HepG2 (cell line): ENCODE data around the gene NUP93. TPM values are rescaled to one million over a fixed set of nuclear protein-coding genes. Genes with fewer than 3 reads are reported as not detected.

Experiments used
- ATAC-seq: fragments of 200-7000 bp; cut with Tn5 transposase; 3 replicates; pipeline ENCODE4 v1.9.1; 2020; ENCODE audit warnings: mild to moderate bottlenecking, moderate library complexity
- BruUV-seq: library from RNA; stranded (reverse); fragments of 400-500 nt; replicated peaks from 2 replicates; lab custom pipeline; 2021; lab: Mats Ljungman, UMichigan
- CTCF ChIA-PET: fragments of 300-600 bp; formaldehyde crosslinking; extraction: SDS; loops from one replicate; lab custom pipeline; 2021; ENCODE audit warnings: low total read pairs, inconsistent platforms, low intra/inter-chr PET ratio; lab: Yijun Ruan, JAX
- POLR2A ChIA-PET: fragments of 350-600 bp; sonication (Branson Sonifier 250); formaldehyde crosslinking; loops from one replicate; lab custom pipeline; 2020; ENCODE audit warnings: antibody characterized with exemption, inconsistent platforms; lab: Yijun Ruan, JAX
- DNase-seq: peaks from one replicate; pipeline ENCODE4 v3.0.0-alpha.2; 2015; ENCODE audit warnings: low spot score
- FAIRE-seq: peaks from 3 replicates; lab custom pipeline; 2011; peaks lifted over from hg19 to GRCh38; lab: Jason Lieb, UNC
- H2AFZ ChIP-seq: one replicate; pipeline ENCODE4 v1.6.1; 2011; ENCODE audit warnings: low read length, inconsistent platforms
- H3K27ac ChIP-seq: fragments of 300-600 bp; 3 replicates; pipeline ENCODE4 v1.8.0; 2011; ENCODE audit warnings: mixed run types, mild to moderate bottlenecking, mixed read lengths, low read length, inconsistent platforms; ENCODE audit not compliant: insufficient read depth; ENCODE audit errors: extremely low read length
- H3K27me3 ChIP-seq, 2 experiments: fragments of 200-600 bp in 1 of 2; 2 replicates in 1 of 2; 3 replicates in 1 of 2; pipeline versions ENCODE4 v1.6.0 to v1.8.0; 2011; ENCODE audit warnings: low read length in 2 of 2, mild to moderate bottlenecking in 2 of 2, moderate library complexity in 2 of 2, inconsistent platforms in 1 of 2; ENCODE audit not compliant: insufficient read depth in 2 of 2, control insufficient read depth in 1 of 2
- H3K36me3 ChIP-seq, 2 experiments: fragments of 200-600 bp in 1 of 2; replicated peaks in 1 of 2; 2 replicates in 1 of 2; 3 replicates in 1 of 2; pipeline versions ENCODE4 v1.5.1 to v1.8.0; 2011; ENCODE audit warnings: low read length in 2 of 2, inconsistent platforms in 1 of 2; ENCODE audit not compliant: insufficient read depth in 2 of 2, control insufficient read depth in 1 of 2
- H3K4me1 ChIP-seq: 2 replicates; pipeline ENCODE4 v1.5.1; 2012; ENCODE audit warnings: low read length, inconsistent platforms; ENCODE audit not compliant: insufficient read depth
- H3K4me2 ChIP-seq: 2 replicates; pipeline ENCODE4 v1.6.0; 2011; ENCODE audit warnings: low read depth, low read length, inconsistent platforms
- H3K4me3 ChIP-seq, 3 experiments: fragments of 200-600 bp in 1 of 3; sonication (generic), shearing (Covaris generic) in 1 of 3; replicated peaks in 1 of 3; 2 replicates each; pipeline ENCODE4 v1.5.1; 2011 to 2016; ENCODE audit warnings: low read length in 3 of 3, inconsistent platforms in 2 of 3, low read depth in 2 of 3, mild to moderate bottlenecking in 2 of 3, control low read depth in 1 of 3, mixed read lengths in 1 of 3; ENCODE audit not compliant: insufficient read depth in 1 of 3
- H3K79me2 ChIP-seq: one replicate; pipeline ENCODE4 v1.6.1; 2011; ENCODE audit warnings: low read length, inconsistent platforms; ENCODE audit not compliant: insufficient read depth
- H3K9ac ChIP-seq: 2 replicates; pipeline ENCODE4 v1.6.0; 2011; ENCODE audit warnings: mild to moderate bottlenecking, low read depth, low read length, inconsistent platforms; ENCODE audit not compliant: insufficient read depth
- H3K9me3 ChIP-seq: 2 replicates; pipeline ENCODE4 v1.5.1; 2012; ENCODE audit warnings: mild to moderate bottlenecking, low read length
- H4K20me1 ChIP-seq: 2 replicates; pipeline ENCODE4 v1.6.0; 2011; ENCODE audit warnings: inconsistent platforms, mild to moderate bottlenecking, low read length, moderate library complexity; ENCODE audit not compliant: insufficient read depth
- GATAD1 ChIP-seq: IDR thresholded peaks from 2 replicates; pipeline ENCODE4 v1.6.1; 2016; ENCODE audit warnings: missing genetic modification reagents, missing compliant biosample characterization
- HOXA9 ChIP-seq: sonication (generic); formaldehyde crosslinking; IDR thresholded peaks from 2 replicates; pipeline ENCODE4 v1.8.1; 2022; ENCODE audit warnings: missing genetic modification reagents, mild to moderate bottlenecking, moderate library complexity, borderline replicate concordance
- HOXD1 ChIP-seq: sonication (generic); formaldehyde crosslinking; IDR thresholded peaks from 2 replicates; pipeline ENCODE4 v1.5.0; 2020; ENCODE audit warnings: missing genetic modification reagents
- KDM2A ChIP-seq: sonication (generic); formaldehyde crosslinking; IDR thresholded peaks from 2 replicates; pipeline ENCODE4 v1.4.0; 2020; ENCODE audit warnings: low read depth, missing genetic modification reagents, borderline replicate concordance
- MATR3 ChIP-seq: sonication (generic); formaldehyde crosslinking; IDR thresholded peaks from 2 replicates; pipeline ENCODE4 v1.4.0; 2020; ENCODE audit warnings: missing genetic modification reagents
- MAZ ChIP-seq, 2 experiments: sonication (generic) in 1 of 2; formaldehyde crosslinking in 1 of 2; IDR thresholded peaks; 2 replicates each; pipeline versions ENCODE4 v1.5.0 to v1.6.1; 2012 to 2020; ENCODE audit warnings: low read depth in 2 of 2, mild to moderate bottlenecking in 2 of 2, borderline replicate concordance in 1 of 2, improper control_type of control experiment in 1 of 2, low read length in 1 of 2, missing genetic modification reagents in 1 of 2, moderate library complexity in 1 of 2
- MED1 ChIP-seq: sonication (generic); formaldehyde crosslinking; IDR thresholded peaks from 2 replicates; pipeline ENCODE4 v1.4.0; 2020; ENCODE audit warnings: missing genetic modification reagents
- MIXL1 ChIP-seq: IDR thresholded peaks from 2 replicates; pipeline ENCODE4 v1.6.1; 2016
- MXD1 ChIP-seq: sonication (generic); formaldehyde crosslinking; IDR thresholded peaks from 2 replicates; pipeline ENCODE4 v1.4.0; 2020; ENCODE audit warnings: mild to moderate bottlenecking, missing genetic modification reagents
- MYC ChIP-seq: sonication (generic); formaldehyde crosslinking; IDR thresholded peaks from 2 replicates; pipeline ENCODE4 v1.9.0; 2021; ENCODE audit warnings: missing genetic modification reagents, borderline replicate concordance
- NFKB2 ChIP-seq: sonication (generic); formaldehyde crosslinking; IDR thresholded peaks from 2 replicates; pipeline ENCODE4 v1.4.0; 2020; ENCODE audit warnings: missing genetic modification reagents, borderline replicate concordance
- NR2F6 ChIP-seq, 2 experiments: IDR thresholded peaks; 2 replicates each; pipeline ENCODE4 v1.6.1; 2016; ENCODE audit warnings: antibody characterized with exemption in 1 of 2, mild to moderate bottlenecking in 1 of 2
- PAX8 ChIP-seq: sonication (generic); formaldehyde crosslinking; IDR thresholded peaks from 2 replicates; pipeline ENCODE4 v1.8.0; 2022; ENCODE audit warnings: mild to moderate bottlenecking, missing genetic modification reagents, borderline replicate concordance
- RAD21 ChIP-seq: fragments of 450-650 bp; formaldehyde crosslinking; IDR thresholded peaks from 2 replicates; pipeline ENCODE4 v1.5.0; 2020; ENCODE audit warnings: mild to moderate bottlenecking
- RCOR2 ChIP-seq: IDR thresholded peaks from 2 replicates; pipeline ENCODE4 v1.6.1; 2016; ENCODE audit warnings: missing biosample characterization, missing genetic modification reagents
- TCF7L2 ChIP-seq: IDR thresholded peaks from 2 replicates; pipeline ENCODE4 v1.6.1; 2011; ENCODE audit warnings: mild to moderate bottlenecking, low read depth, low read length, moderate library complexity
- ZFX ChIP-seq: sonication (generic); formaldehyde crosslinking; IDR thresholded peaks from 2 replicates; pipeline ENCODE4 v1.4.0; 2020; ENCODE audit warnings: mild to moderate bottlenecking, low read depth, missing genetic modification reagents, moderate library complexity
- ZKSCAN8 ChIP-seq: IDR thresholded peaks from 2 replicates; pipeline ENCODE4 v1.6.1; 2016; ENCODE audit warnings: borderline replicate concordance, missing genetic modification reagents, missing compliant biosample characterization
- ZNF576 ChIP-seq: sonication (generic); formaldehyde crosslinking; IDR thresholded peaks from 2 replicates; pipeline ENCODE4 v1.4.0; 2020; ENCODE audit warnings: mild to moderate bottlenecking, missing genetic modification reagents
- ZNF615 ChIP-seq: sonication (generic); formaldehyde crosslinking; IDR thresholded peaks from 2 replicates; pipeline ENCODE4 v1.5.0; 2020; ENCODE audit warnings: mild to moderate bottlenecking, missing genetic modification reagents, borderline replicate concordance
- ZNF766 ChIP-seq: sonication (generic); formaldehyde crosslinking; IDR thresholded peaks from 2 replicates; pipeline ENCODE4 v1.5.0; 2020; ENCODE audit warnings: missing genetic modification reagents, borderline replicate concordance
- ZNF784 ChIP-seq: sonication (generic); formaldehyde crosslinking; IDR thresholded peaks from 2 replicates; pipeline ENCODE4 v1.5.1; 2020; ENCODE audit warnings: missing genetic modification reagents, mild to moderate bottlenecking, borderline replicate concordance
- WGBS: methylation state at CpG from one replicate; pipeline ENCODE4 v1.1.6; 2017; ENCODE audit warnings: low lambda C conversion rate; 5-methylcytosine and 5-hydroxymethylcytosine counted together
- in situ Hi-C: cut with HindIII; loops from 2 replicates; pipeline ENCODE4 v1.10.0; 2017; ENCODE audit warnings: low pct_unique_long_range_greater_than_20kb; ENCODE audit not compliant: extremely low pct_ligation_motif_present
- intact Hi-C: fragments of 100-400 bp; cut with micrococcal nuclease; formaldehyde crosslinking; loops from one replicate; pipeline ENCODE4 v1.10.0; 2022; ENCODE audit not compliant: unreplicated experiment
- polyA plus RNA-seq, 8 experiments: library from polyadenylated mRNA; depleted of rRNA in 3 of 8; stranded (reverse) in 7 of 8; unstranded in 1 of 8; fragments of >200 nt; fragmentation: Illumina TruSeq in 4 of 8; extraction: Trizol in 4 of 8; gene quantifications; 2 replicates each; pipeline versions ENCODE4 v1.2.1 to v1.2.3, GENCODE V29; 2011 to 2016; ENCODE audit warnings: low read depth in 4 of 8, missing spikeins in 1 of 8, mixed read lengths in 1 of 8; ENCODE audit not compliant: insufficient read depth in 1 of 8
- total RNA-seq, 5 experiments: library from RNA; depleted of rRNA; stranded (reverse); fragments of >200 nt; fragmentation: Illumina TruSeq; extraction: Trizol; gene quantifications; 2 replicates each; pipeline ENCODE4 v1.2.3, GENCODE V29; 2016; ENCODE audit warnings: low read depth in 1 of 5

NUP93 gene
- total and polyA plus RNA-seq, 2 of the 13 experiments (the other 11 are each of a cell fraction or from before 2014, with no cell fraction given), result 58.5 to 140 TPM

GRCh38 chr16:56869513-56870275, 139.8 kb downstream of the NUP93 start:
- H3K4me2 ChIP-seq, result no peak overlapping the region
- FAIRE-seq (peak; percentile 93), DNase-seq (peak; percentile 77), ATAC-seq (peak; percentile 81)
- H3K4me1 ChIP-seq, result peaks cover 41% of the 10 kb centered on the region
- H2AFZ ChIP-seq, result no peak overlapping the region
- H3K9me3 ChIP-seq, result no peaks in the 10 kb centered on the region
- ChIA-PET POLR2A (interaction anchor here (0.8 to 2.4 kb wide), 2 partner anchors 62 to 76 kb away, joined by 4 to 11 read pairs; partner anchors contain the start of gene HERPUD1), CTCF (interaction anchor here (0.7 to 2.0 kb wide), 3 partner anchors 76 to 79 kb away, joined by 3 to 27 read pairs (median 5); no protein-coding TSS in a partner anchor)
- H3K4me3 ChIP-seq, result no peak overlapping the region; a peak in 1 of 6 replicates
- WGBS, result 48% methylated on average over 24 of the region's 24 CpGs
- no peaks in the 10 kb centered on the region for H3K27me3 ChIP-seq
- intact Hi-C loops (loop anchor here (1.0 to 10.0 kb wide), 3 partner anchors 63 to 265 kb away; partner anchors contain the start of genes HERPUD1 and MT2A), in situ Hi-C loops (loop anchor here (5.0 kb wide), 2 partner anchors 77 to 83 kb away; no protein-coding TSS in a partner anchor)
- H3K36me3 ChIP-seq, result no peaks in the 10 kb centered on the region
- H3K9ac ChIP-seq, result no peak overlapping the region
- H3K79me2 ChIP-seq, result no peaks in the 10 kb centered on the region
- H3K27ac ChIP-seq, result no peak overlapping the region
- H4K20me1 ChIP-seq, result no peaks in the 10 kb centered on the region
- BruUV-seq, result no TSS peak
- TF ChIP-seq NR2F6 (IDR thresholded peaks at IDR 0.05), result no peak
- peak; percentile 58; the same call in 1 of the 2 replicates for TF ChIP-seq NR2F6 (CRISPR knock-in tag; IDR thresholded peaks at IDR 0.05)
- peak; percentile 67; the same call in 1 of the 2 replicates for TF ChIP-seq ZNF766 (CRISPR knock-in tag)
- TF ChIP-seq MIXL1 (CRISPR knock-in tag), result 0 out of 2 replicates have a peak, but pooled peaks have one; percentile 22
- peak; percentile 93 for TF ChIP-seq RAD21 (CRISPR knock-in tag)
- TF ChIP-seq MATR3 (CRISPR knock-in tag), result no peak
- TF ChIP-seq RCOR2 (CRISPR knock-in tag), result peak; percentile 78; the same call in 1 of the 2 replicates
- peak; percentile 41; the same call in 1 of the 2 replicates for TF ChIP-seq GATAD1
- TF ChIP-seq MED1, result peak; percentile 37; the same call in 1 of the 2 replicates
- peak; percentile 36; the same call in 1 of the 2 replicates for TF ChIP-seq ZKSCAN8
- TF ChIP-seq MYC (CRISPR knock-in tag), result peak; percentile 18; the same call in 1 of the 2 replicates
- no peak for TF ChIP-seq HOXA9 (CRISPR knock-in tag)
- TF ChIP-seq TCF7L2, result no peak
- 0 out of 2 replicates have a peak, but pooled peaks have one; percentile 49 for TF ChIP-seq KDM2A (CRISPR knock-in tag)
- 0 out of 2 replicates have a peak, but pooled peaks have one; percentile 22 for TF ChIP-seq ZFX (CRISPR knock-in tag)
- 0 out of 2 replicates have a peak, but pooled peaks have one; percentile 50 for TF ChIP-seq HOXD1 (CRISPR knock-in tag)
- TF ChIP-seq MAZ (IDR thresholded peaks at IDR 0.05; ENCODE audit: borderline replicate concordance, low read depth, low read length), result no peak
- 0 out of 2 replicates have a peak, but pooled peaks have one; percentile 51 for TF ChIP-seq MAZ (CRISPR knock-in tag; IDR thresholded peaks at IDR 0.05; ENCODE audit: low read depth)
- TF ChIP-seq ZNF784 (CRISPR knock-in tag), result 0 out of 2 replicates have a peak, but pooled peaks have one; percentile 48
- no peak for TF ChIP-seq ZNF615 (CRISPR knock-in tag)
- no peak for TF ChIP-seq ZNF576 (CRISPR knock-in tag)
- TF ChIP-seq NFKB2, result peak; percentile 83; the same call in 1 of the 2 replicates
- TF ChIP-seq MXD1 (CRISPR knock-in tag), result 0 out of 2 replicates have a peak, but pooled peaks have one; percentile 23
- no peak for TF ChIP-seq PAX8 (CRISPR knock-in tag)
